Measurements from ENCODE around the gene FBXL16. TPM values are rescaled to one million over a fixed set of nuclear protein-coding genes. Genes with fewer than 3 reads are reported as not detected.

Gene FBXL16
- total and polyA plus RNA-seq, 5 donors from 2014 or later: 8.5 to 18.6 (median 9.6) TPM

DNA sequence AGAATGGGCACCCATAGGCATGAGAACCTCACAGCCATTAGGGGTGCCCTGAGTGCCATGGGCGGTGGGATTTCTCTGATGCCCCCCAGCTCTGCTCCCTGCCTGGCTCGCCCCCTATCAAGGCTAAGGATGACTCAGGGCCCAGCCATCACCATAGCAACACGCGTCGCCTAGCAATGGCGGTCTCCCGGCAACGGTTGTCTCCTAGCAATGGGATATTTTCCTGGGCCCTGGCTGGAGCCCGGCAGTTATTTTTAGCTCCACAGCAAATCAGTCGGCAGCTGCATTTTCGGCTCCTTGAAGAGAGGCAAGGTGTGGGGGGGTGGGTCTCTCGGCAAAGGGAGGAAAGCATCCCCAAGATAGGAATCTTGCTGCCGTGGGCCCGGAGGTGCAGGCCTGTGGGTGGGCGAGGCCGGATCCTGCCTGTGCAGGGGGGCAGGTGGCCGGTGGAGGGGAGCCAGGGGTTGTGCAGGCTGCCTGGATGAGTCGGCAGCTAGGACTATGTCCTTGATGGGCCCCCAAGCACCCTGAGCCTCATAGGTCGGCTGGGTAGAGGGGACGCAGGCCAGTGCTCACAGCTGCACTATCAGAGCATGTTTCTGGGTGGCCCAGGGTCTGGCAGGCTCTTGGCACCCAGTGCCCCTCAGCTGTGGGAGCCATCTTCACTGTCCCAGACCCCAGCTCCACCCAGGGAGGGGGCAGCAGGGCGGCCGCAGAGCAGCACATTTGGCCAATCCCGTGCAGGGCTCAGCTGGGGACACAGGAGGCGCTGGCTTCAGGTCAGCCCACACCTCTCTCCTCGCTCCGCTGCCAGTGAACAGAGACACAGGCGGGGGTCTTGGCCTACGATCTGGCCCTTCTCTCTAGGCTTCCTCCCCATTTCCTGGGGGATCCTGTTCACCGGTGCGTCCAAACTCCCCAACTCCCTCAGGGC lies 4.2 kb upstream of the FBXL16 start:
- H3K9me3 ChIP-seq (ENCODE audit: control insufficient read depth in 2 of 2, low read length in 2 of 2): no peaks in the 10 kb centered on the region
- Mint-ChIP-seq H3K4me3 (no peak overlapping the region), H3K9me3 (no peaks in the 10 kb centered on the region), H3K27ac (no peak overlapping the region), H3K36me3 (no peaks in the 10 kb centered on the region), H3K4me1 (peaks cover 0 to 13% (median 2%) of the 10 kb centered on the region in 4 donors), H3K27me3 (peaks cover 42% of the 10 kb centered on the region)
- no peaks in the 10 kb centered on the region for H3K36me3 ChIP-seq (ENCODE audit: control insufficient read depth, insufficient read depth, low read length)
- no peak overlapping the region for H3K4me3 ChIP-seq (ENCODE audit: low read depth, low read length)
- H3K27me3 ChIP-seq (ENCODE audit: control insufficient read depth, insufficient read depth, low read length): peaks cover 7% of the 10 kb centered on the region
- no peak overlapping the region for H3K27ac ChIP-seq (ENCODE audit: insufficient read depth, low read length, poor library complexity, severe bottlenecking)
- DNase-seq: no peak
- H3K4me1 ChIP-seq (ENCODE audit: control insufficient read depth, insufficient read depth, low read length, poor library complexity, severe bottlenecking): peaks cover 16% of the 10 kb centered on the region
- ATAC-seq (ENCODE audit: low read depth in 2 of 2): no peak

GRCh38 chr16:708959-709358 lies 3.4 kb upstream of the FBXL16 start:
- no peak overlapping the region for H3K4me3 ChIP-seq (ENCODE audit: low read depth, low read length)
- no peaks in the 10 kb centered on the region for H3K36me3 ChIP-seq (ENCODE audit: control insufficient read depth, insufficient read depth, low read length)
- Mint-ChIP-seq H3K9me3 (no peaks in the 10 kb centered on the region), H3K4me1 (peaks cover 0 to 10% (median 2%) of the 10 kb centered on the region in 4 donors), H3K36me3 (no peaks in the 10 kb centered on the region), H3K27ac (no peak overlapping the region), H3K27me3 (peaks cover 48% of the 10 kb centered on the region), H3K4me3 (no peak overlapping the region)
- DNase-seq: no peak
- H3K4me1 ChIP-seq (ENCODE audit: control insufficient read depth, insufficient read depth, low read length, poor library complexity, severe bottlenecking): peaks cover 9% of the 10 kb centered on the region
- ATAC-seq (ENCODE audit: low read depth in 2 of 2): no peak
- H3K9me3 ChIP-seq (ENCODE audit: control insufficient read depth in 2 of 2, low read length in 2 of 2): no peaks in the 10 kb centered on the region
- H3K27ac ChIP-seq (ENCODE audit: insufficient read depth, low read length, poor library complexity, severe bottlenecking): no peak overlapping the region
- peaks cover 7% of the 10 kb centered on the region for H3K27me3 ChIP-seq (ENCODE audit: control insufficient read depth, insufficient read depth, low read length)

- no peaks in the 10 kb centered on the region for H3K9me3 Mint-ChIP-seq
- Histone ChIP-seq H3K4me3 (ENCODE audit: low read depth, low read length) (no peak overlapping the region), H3K9me3 (ENCODE audit: control insufficient read depth in 2 of 2, low read length in 2 of 2) (no peaks in the 10 kb centered on the region), H3K4me1 (ENCODE audit: control insufficient read depth, insufficient read depth, low read length, poor library complexity, severe bottlenecking) (peaks cover 9% of the 10 kb centered on the region), H3K27ac (ENCODE audit: insufficient read depth, low read length, poor library complexity, severe bottlenecking) (no peak overlapping the region), H3K36me3 (ENCODE audit: control insufficient read depth, insufficient read depth, low read length) (no peaks in the 10 kb centered on the region), H3K27me3 (ENCODE audit: control insufficient read depth, insufficient read depth, low read length) (peaks cover 7% of the 10 kb centered on the region)
- DNase-seq (no peak), ATAC-seq (ENCODE audit: low read depth in 2 of 2) (no peak)
- H3K27ac Mint-ChIP-seq: no peak overlapping the region
- peaks cover 0 to 7% (median 2%) of the 10 kb centered on the region in 4 donors for H3K4me1 Mint-ChIP-seq
- peaks cover 51% of the 10 kb centered on the region for H3K27me3 Mint-ChIP-seq
- H3K36me3 Mint-ChIP-seq: no peaks in the 10 kb centered on the region
- no peak overlapping the region for H3K4me3 Mint-ChIP-seq
Measured at GRCh38 chr16:708019-708418, 2.4 kb upstream of the FBXL16 start.

DNA sequence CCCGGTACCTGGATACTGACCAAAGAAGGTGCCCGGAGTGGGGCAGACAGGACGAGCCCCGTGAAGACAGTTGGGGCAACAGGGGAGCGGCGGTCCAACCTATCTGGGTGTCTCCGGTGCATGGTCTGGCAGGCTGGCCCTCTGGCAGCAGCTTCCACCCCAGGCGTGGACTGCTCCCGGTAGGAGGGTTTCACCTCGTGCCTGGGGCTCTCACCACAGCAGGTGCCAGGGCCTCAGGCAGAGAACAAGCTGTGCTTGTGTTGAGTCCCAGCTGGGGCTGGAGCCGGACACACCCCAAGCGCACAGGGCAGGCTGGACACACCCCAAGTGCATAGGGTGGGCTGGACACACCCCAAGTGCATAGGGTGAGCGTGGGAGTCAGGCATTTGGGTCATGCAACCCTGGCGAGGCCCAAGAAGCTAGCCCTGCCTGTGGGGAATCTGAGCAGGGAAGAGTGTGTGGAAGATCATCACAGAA lies 1.5 kb upstream of the FBXL16 start:
- peaks cover 60% of the 10 kb centered on the region for H3K27me3 Mint-ChIP-seq
- no peaks in the 10 kb centered on the region for H3K9me3 ChIP-seq (ENCODE audit: control insufficient read depth in 2 of 2, low read length in 2 of 2)
- H3K4me3 Mint-ChIP-seq: peak overlapping the region in 3 of 4 donors; percentile 21 to 41 (median 32)

GRCh38 chr16:706189-707061 lies 824 bp upstream of the FBXL16 start:
- peak overlapping the region in 3 of 4 donors; percentile 21 to 41 (median 26) for H3K4me3 Mint-ChIP-seq

More for the DNA sequence above, 1.5 kb upstream of the FBXL16 start:
- ATAC-seq (ENCODE audit: low read depth in 2 of 2) (no peak), DNase-seq (no peak)
- Mint-ChIP-seq H3K27ac (no peak overlapping the region), H3K36me3 (no peaks in the 10 kb centered on the region), H3K4me1 (peaks cover 0 to 11% (median 4%) of the 10 kb centered on the region in 4 donors), H3K9me3 (no peaks in the 10 kb centered on the region)
- H3K27ac ChIP-seq (ENCODE audit: insufficient read depth, low read length, poor library complexity, severe bottlenecking): no peak overlapping the region
- no peaks in the 10 kb centered on the region for H3K36me3 ChIP-seq (ENCODE audit: control insufficient read depth, insufficient read depth, low read length)
- H3K27me3 ChIP-seq (ENCODE audit: control insufficient read depth, insufficient read depth, low read length): peaks cover 10% of the 10 kb centered on the region
- H3K4me3 ChIP-seq (ENCODE audit: low read depth, low read length): no peak overlapping the region
- peaks cover 9% of the 10 kb centered on the region for H3K4me1 ChIP-seq (ENCODE audit: control insufficient read depth, insufficient read depth, low read length, poor library complexity, severe bottlenecking)

GRCh38 chr16:704552-705380 lies 835 bp downstream of the FBXL16 start:
- Histone ChIP-seq H3K36me3 (ENCODE audit: control insufficient read depth, insufficient read depth, low read length) (no peaks in the 10 kb centered on the region), H3K27ac (ENCODE audit: insufficient read depth, low read length, poor library complexity, severe bottlenecking) (no peak overlapping the region), H3K4me3 (ENCODE audit: low read depth, low read length) (no peak overlapping the region), H3K4me1 (ENCODE audit: control insufficient read depth, insufficient read depth, low read length, poor library complexity, severe bottlenecking) (peaks cover 26% of the 10 kb centered on the region), H3K9me3 (ENCODE audit: control insufficient read depth in 2 of 2, low read length in 2 of 2) (no peaks in the 10 kb centered on the region), H3K27me3 (ENCODE audit: control insufficient read depth, insufficient read depth, low read length) (peaks cover 12% of the 10 kb centered on the region)
- Mint-ChIP-seq H3K36me3 (no peaks in the 10 kb centered on the region), H3K4me3 (no peak overlapping the region), H3K27ac (no peak overlapping the region), H3K4me1 (peaks cover 0 to 20% (median 4%) of the 10 kb centered on the region in 4 donors), H3K9me3 (no peaks in the 10 kb centered on the region), H3K27me3 (peaks cover 55% of the 10 kb centered on the region)
- ATAC-seq (ENCODE audit: low read depth in 2 of 2): no peak
- DNase-seq: no peak

More at GRCh38 chr16:706189-707061, 824 bp upstream of the FBXL16 start:
- Mint-ChIP-seq H3K27ac (no peak overlapping the region), H3K27me3 (peaks cover 64% of the 10 kb centered on the region), H3K36me3 (no peaks in the 10 kb centered on the region), H3K4me1 (peaks cover 0 to 14% (median 4%) of the 10 kb centered on the region in 4 donors), H3K9me3 (no peaks in the 10 kb centered on the region)
- H3K27me3 ChIP-seq (ENCODE audit: control insufficient read depth, insufficient read depth, low read length): peaks cover 12% of the 10 kb centered on the region
- peaks cover 9% of the 10 kb centered on the region for H3K4me1 ChIP-seq (ENCODE audit: control insufficient read depth, insufficient read depth, low read length, poor library complexity, severe bottlenecking)
- no peaks in the 10 kb centered on the region for H3K9me3 ChIP-seq (ENCODE audit: control insufficient read depth in 2 of 2, low read length in 2 of 2)
- H3K36me3 ChIP-seq (ENCODE audit: control insufficient read depth, insufficient read depth, low read length): no peaks in the 10 kb centered on the region
- H3K4me3 ChIP-seq (ENCODE audit: low read depth, low read length): no peak overlapping the region
- no peak overlapping the region for H3K27ac ChIP-seq (ENCODE audit: insufficient read depth, low read length, poor library complexity, severe bottlenecking)
- DNase-seq (no peak), ATAC-seq (ENCODE audit: low read depth in 2 of 2) (no peak)

- Mint-ChIP-seq H3K9me3 (no peaks in the 10 kb centered on the region), H3K4me3 (no peak overlapping the region), H3K36me3 (no peaks in the 10 kb centered on the region), H3K4me1 (peaks cover 0 to 24% (median 4%) of the 10 kb centered on the region in 4 donors), H3K27ac (no peak overlapping the region), H3K27me3 (peaks cover 57% of the 10 kb centered on the region)
- Histone ChIP-seq H3K27ac (ENCODE audit: insufficient read depth, low read length, poor library complexity, severe bottlenecking) (no peak overlapping the region), H3K4me1 (ENCODE audit: control insufficient read depth, insufficient read depth, low read length, poor library complexity, severe bottlenecking) (peaks cover 33% of the 10 kb centered on the region), H3K36me3 (ENCODE audit: control insufficient read depth, insufficient read depth, low read length) (no peaks in the 10 kb centered on the region), H3K27me3 (ENCODE audit: control insufficient read depth, insufficient read depth, low read length) (peaks cover 12% of the 10 kb centered on the region), H3K4me3 (ENCODE audit: low read depth, low read length) (no peak overlapping the region), H3K9me3 (ENCODE audit: control insufficient read depth in 2 of 2, low read length in 2 of 2) (no peaks in the 10 kb centered on the region)
- ATAC-seq (ENCODE audit: low read depth in 2 of 2) (no peak), DNase-seq (no peak)
Measured at GRCh38 chr16:704047-704446, 1.6 kb downstream of the FBXL16 start.

All from CD4-positive, CD25-positive, alpha-beta regulatory T cell (primary cell).